GM10248 (cell line): ENCODE measurements around the gene SLC40A1.

Source experiments
- CTCF ChIA-PET: fragments of 300-600 bp; sonication (Branson Sonifier 250); formaldehyde crosslinking; extraction: SDS; loops from one replicate; lab custom pipeline; 2021; ENCODE audit warnings: antibody characterized with exemption; lab: Yijun Ruan, JAX
- POLR2A ChIA-PET: fragments of 350-650 bp; sonication (Branson Sonifier 250); formaldehyde crosslinking; extraction: SDS; loops from one replicate; lab custom pipeline; 2020; ENCODE audit warnings: antibody characterized with exemption; lab: Yijun Ruan, JAX
- DNase-seq: peaks from one replicate; pipeline ENCODE4 v3.0.0; 2012; ENCODE audit errors: extremely low spot score
- CTCF ChIP-seq: IDR thresholded peaks from 2 replicates; pipeline ENCODE4 v1.5.1; 2012; ENCODE audit warnings: mild to moderate bottlenecking, low read depth; ENCODE audit errors: extremely low read depth, missing control alignments, control extremely low read depth

The SLC40A1 gene

GRCh38 chr2:189527812-189528592 is 52.6 kb downstream of the SLC40A1 start:
- no peak for TF ChIP-seq CTCF
- CTCF ChIA-PET, result interaction anchor here (1.6 kb wide), 1 partner anchor 11 kb away, joined by 4 read pairs; no protein-coding TSS in a partner anchor
- POLR2A ChIA-PET, result no interaction called here
- DNase-seq, result no peak

- DNase-seq, result no peak
- ChIA-PET CTCF (no interaction called here), POLR2A (no interaction called here)
- no peak for TF ChIP-seq CTCF
Observed at GRCh38 chr2:189527041-189527750, 53.4 kb downstream of the SLC40A1 start.

- ChIA-PET POLR2A (no interaction called here), CTCF (no interaction called here)
- TF ChIP-seq CTCF, result no peak
- no peak for DNase-seq
Observed at GRCh38 chr2:189526241-189526640, 54.3 kb downstream of the SLC40A1 start.

GRCh38 chr2:189524746-189525145 is 55.8 kb downstream of the SLC40A1 start:
- DNase-seq, result no peak
- ChIA-PET CTCF (no interaction called here), POLR2A (no interaction called here)
- TF ChIP-seq CTCF, result no peak

- DNase-seq, result no peak
- ChIA-PET POLR2A (no interaction called here), CTCF (no interaction called here)
- no peak for TF ChIP-seq CTCF
Observed at GRCh38 chr2:189522435-189523151, 58.0 kb downstream of the SLC40A1 start.

GRCh38 chr2:189521699-189522434 is 58.7 kb downstream of the SLC40A1 start:
- CTCF ChIA-PET, result interaction anchor here (1.7 kb wide), 1 partner anchor 12 kb away, joined by 3 read pairs; no protein-coding TSS in a partner anchor
- no peak for DNase-seq
- POLR2A ChIA-PET, result no interaction called here
- no peak for TF ChIP-seq CTCF
